Lower leg skin (tissue), 3 donors: ENCODE measurements around the gene KLHL24.

Experiments used
- CTCF ChIP-seq, 3 donors: fragments of 450-650 bp; IDR thresholded peaks; one replicate each; pipeline ENCODE4 v1.5.1; 2016; ENCODE audit warnings: antibody characterized with exemption in 3 of 3, mild to moderate bottlenecking in 3 of 3, moderate library complexity in 2 of 3
- POLR2A ChIP-seq, 2 donors: fragments of 450-650 bp; IDR thresholded peaks; one replicate each; pipeline ENCODE4 v1.6.1; 2016 to 2017; ENCODE audit warnings: antibody characterized with exemption in 2 of 2, mild to moderate bottlenecking in 1 of 2, moderate library complexity in 1 of 2

DNA sequence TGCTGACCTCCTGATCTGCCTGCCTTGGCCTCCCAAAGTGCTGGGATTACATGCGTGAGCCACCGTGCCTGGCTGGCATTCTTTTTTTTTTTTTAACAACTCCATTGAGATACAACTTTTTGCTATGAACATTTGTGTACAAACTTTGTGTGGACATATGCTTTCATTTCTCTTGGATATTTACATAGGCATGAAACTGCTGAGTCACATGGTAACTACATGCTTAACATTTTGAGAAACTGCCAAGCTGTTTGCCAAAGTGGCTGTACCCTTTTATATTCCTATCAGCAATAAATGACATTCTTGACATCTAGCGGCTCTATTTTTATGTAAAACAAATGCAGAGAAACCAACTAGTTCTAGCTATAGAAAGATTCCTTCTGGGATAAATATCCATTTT lies 53.5 kb downstream of the KLHL24 start:
- TF ChIP-seq CTCF (IDR thresholded peaks at IDR 0.05) (no peak), POLR2A (IDR thresholded peaks at IDR 0.05) (no peak)
